Panc1 (cell line): Measurements from ENCODE around the gene ELP2. TPM values are rescaled to one million over a fixed set of nuclear protein-coding genes. Genes with fewer than 3 reads are reported as not detected.

Experiments
- ATAC-seq: fragments of 200-7000 bp; cut with Tn5 transposase; 2 replicates; pipeline ENCODE4 v1.9.1; 2020; ENCODE audit warnings: mild to moderate bottlenecking, moderate library complexity
- BruUV-seq: library from RNA; stranded (reverse); fragments of 400-500 nt; replicated peaks from 2 replicates; lab custom pipeline; 2021; lab: Mats Ljungman, UMichigan
- CTCF ChIA-PET: fragments of 300-600 bp; sonication (Branson Sonifier 250); formaldehyde crosslinking; loops from one replicate; lab custom pipeline; 2022; ENCODE audit warnings: antibody characterized with exemption; lab: Charles Lee
- POLR2A ChIA-PET: fragments of 300-600 bp; sonication (Branson Sonifier 250); formaldehyde crosslinking; loops from one replicate; lab custom pipeline; 2022; ENCODE audit warnings: antibody characterized with exemption; lab: Charles Lee
- DNase-seq: peaks from one replicate; pipeline ENCODE4 v3.0.0-alpha.2; 2010; ENCODE audit warnings: low read depth, low spot score
- H3K27ac ChIP-seq: 2 replicates; pipeline ENCODE4 v1.5.1; 2011; ENCODE audit warnings: mild to moderate bottlenecking, low read length, inconsistent platforms
- H3K27me3 ChIP-seq: fragments of 200-500 bp; sonication (Bioruptor generic); 2 replicates; pipeline ENCODE4 v1.6.0; 2014; ENCODE audit warnings: low read length, inconsistent platforms; ENCODE audit not compliant: control insufficient read depth, insufficient read depth
- H3K36me3 ChIP-seq: fragments of 200-500 bp; sonication (Bioruptor generic); 2 replicates; pipeline ENCODE4 v1.5.1; 2014; ENCODE audit warnings: inconsistent platforms, mild to moderate bottlenecking, low read length, moderate library complexity; ENCODE audit not compliant: control insufficient read depth, insufficient read depth
- H3K4me1 ChIP-seq: 2 replicates; pipeline ENCODE4 v1.5.1; 2011; ENCODE audit warnings: inconsistent platforms, mild to moderate bottlenecking, low read length, moderate library complexity; ENCODE audit not compliant: control insufficient read depth, insufficient read depth
- H3K4me3 ChIP-seq, 2 experiments: 2 replicates each; pipeline ENCODE4 v1.5.1; 2011 to 2012; ENCODE audit warnings: low read depth in 2 of 2, low read length in 2 of 2, mild to moderate bottlenecking in 2 of 2, inconsistent platforms in 1 of 2, moderate library complexity in 1 of 2
- H3K9me3 ChIP-seq: fragments of 200-500 bp; sonication (Bioruptor generic); 2 replicates; pipeline ENCODE4 v1.5.1; 2014; ENCODE audit warnings: low read depth, mild to moderate bottlenecking, inconsistent platforms, low read length, moderate library complexity; ENCODE audit not compliant: control insufficient read depth, insufficient read depth
- CTCF ChIP-seq: fragments of 450-650 bp; IDR thresholded peaks from 2 replicates; pipeline ENCODE4 v1.5.1; 2017; ENCODE audit warnings: mild to moderate bottlenecking
- POLR2AphosphoS5 ChIP-seq: IDR thresholded peaks from 2 replicates; pipeline ENCODE4 v1.6.1; 2012; ENCODE audit warnings: mild to moderate bottlenecking, low read depth, low read length, moderate library complexity
- REST ChIP-seq, 2 experiments: IDR thresholded peaks; 2 replicates each; pipeline ENCODE4 v1.6.1; 2011 to 2012; ENCODE audit warnings: low read depth in 2 of 2, control low read depth in 1 of 2, low read length in 1 of 2, mild to moderate bottlenecking in 1 of 2, moderate library complexity in 1 of 2; ENCODE audit not compliant: insufficient read depth in 1 of 2
- SIN3A ChIP-seq: IDR thresholded peaks from 2 replicates; pipeline ENCODE4 v1.6.1; 2012; ENCODE audit warnings: low read depth, mild to moderate bottlenecking, low read length, moderate library complexity, borderline replicate concordance; ENCODE audit not compliant: insufficient read depth
- TCF7L2 ChIP-seq: IDR thresholded peaks from 2 replicates; pipeline ENCODE4 v1.6.1; 2011; ENCODE audit warnings: mild to moderate bottlenecking, low read depth, low read length, inconsistent platforms
- in situ Hi-C: cut with HindIII; loops from 2 replicates; pipeline ENCODE4 v1.10.0; 2016; ENCODE audit warnings: low sequenced_read_pairs, low pct_unique_long_range_greater_than_20kb
- intact Hi-C: fragments of 100-400 bp; cut with micrococcal nuclease; formaldehyde crosslinking; loops from one replicate; pipeline ENCODE4 v1.10.0; 2022; ENCODE audit not compliant: unreplicated experiment
- total RNA-seq: library from RNA; stranded (reverse); gene quantifications from one replicate; pipeline ENCODE4 v1.2.1, GENCODE V29; 2021; ENCODE audit not compliant: unreplicated experiment

ELP2 gene
- total RNA-seq, 1 experiment from 2014 or later = 48.8 TPM

GRCh38 chr18:36181441-36181840, 51.7 kb downstream of the ELP2 start:
- no peak for TF ChIP-seq REST (IDR thresholded peaks at IDR 0.05; ENCODE audit: insufficient read depth in 1 of 2, low read depth in 2 of 2, low read length in 1 of 2)
- no peak for TF ChIP-seq CTCF
- no peak for TF ChIP-seq TCF7L2
- no peak for TF ChIP-seq SIN3A
- TF ChIP-seq POLR2AphosphoS5 = no peak
- Histone ChIP-seq H3K27me3 (no peaks in the 10 kb centered on the region), H3K4me1 (no peaks in the 10 kb centered on the region), H3K9me3 (no peaks in the 10 kb centered on the region), H3K27ac (no peak overlapping the region), H3K36me3 (no peaks in the 10 kb centered on the region), H3K4me3 (no peak overlapping the region)
- ATAC-seq (no peak), DNase-seq (no peak)
- in situ Hi-C loops = no loop called here
- intact Hi-C loops = no loop called here
- POLR2A ChIA-PET = no interaction called here
- CTCF ChIA-PET = no interaction called here
- BruUV-seq = no TSS peak

GRCh38 chr18:36181898-36182506, 52.3 kb downstream of the ELP2 start:
- ChIA-PET POLR2A (no interaction called here), CTCF (no interaction called here)
- Histone ChIP-seq H3K36me3 (no peaks in the 10 kb centered on the region), H3K27me3 (no peaks in the 10 kb centered on the region), H3K9me3 (no peaks in the 10 kb centered on the region), H3K4me1 (no peaks in the 10 kb centered on the region), H3K4me3 (no peak overlapping the region), H3K27ac (no peak overlapping the region)
- DNase-seq = no peak
- TF ChIP-seq POLR2AphosphoS5 = no peak
- TF ChIP-seq REST (IDR thresholded peaks at IDR 0.05; ENCODE audit: insufficient read depth in 1 of 2, low read depth in 2 of 2, low read length in 1 of 2) = no peak
- no peak for TF ChIP-seq SIN3A
- TF ChIP-seq TCF7L2 = no peak
- TF ChIP-seq CTCF = no peak
- intact Hi-C loops (no loop called here), in situ Hi-C loops (no loop called here)
- ATAC-seq = no peak
- BruUV-seq = no TSS peak
